HG02678 (cell line): ENCODE results near the gene HPD.
"Not testable (repeated sequence)": the region's sequence is repeated elsewhere in the genome, so short reads cannot be mapped to it uniquely, and the experiment has no call there.

Experiments used
- ATAC-seq: cut with Tn5 transposase; IDR thresholded peaks from one replicate; pipeline ENCODE4 v1.9.1; 2021; ENCODE audit warnings: mild to moderate bottlenecking, moderate library complexity; ENCODE audit not compliant: unreplicated experiment

HPD gene

DNA sequence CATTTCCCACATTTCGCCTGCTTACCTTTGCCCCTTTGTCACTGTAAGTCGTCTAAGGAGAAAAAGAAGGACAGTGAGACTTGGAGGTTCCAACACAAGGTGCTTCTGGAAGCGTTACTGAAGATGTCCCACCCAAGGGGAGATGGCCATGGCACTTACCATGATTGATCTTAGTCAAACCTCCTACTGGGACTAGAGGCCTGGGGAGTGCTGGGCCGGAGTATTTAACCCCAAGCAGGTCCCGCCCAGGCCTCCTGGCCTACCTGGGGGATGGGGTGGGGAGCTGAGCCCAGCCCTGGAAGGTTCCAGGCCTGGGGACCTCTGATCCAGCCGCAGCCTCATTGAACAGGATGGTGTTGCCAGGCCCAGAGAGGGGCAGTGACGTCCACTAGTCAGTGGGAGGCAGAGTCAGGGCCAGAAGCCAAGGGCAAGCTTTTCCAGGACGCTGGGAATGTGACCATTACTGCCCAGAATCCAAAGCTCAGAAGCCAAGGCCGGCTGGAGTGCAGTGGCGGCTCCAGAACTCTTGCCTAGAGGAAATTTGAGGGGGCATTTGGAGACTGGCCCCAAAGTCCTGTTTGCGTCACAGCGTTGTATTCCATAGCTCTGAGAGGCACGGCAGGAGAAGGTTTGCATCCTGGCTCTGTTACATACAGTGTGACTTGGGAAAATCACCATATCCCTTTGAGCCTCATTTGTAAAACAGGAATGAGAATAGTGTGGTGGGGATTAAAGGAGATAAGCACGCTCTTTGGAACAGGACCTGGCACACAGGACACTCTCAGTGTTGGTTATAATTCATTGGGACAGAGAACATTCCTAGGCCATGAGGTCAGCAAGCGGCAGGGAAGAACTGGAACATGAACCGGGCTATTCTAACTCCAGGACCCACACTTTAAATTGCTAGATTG, at the start of gene HPD:
Gene HPD, minus strand, starts transcription at position 198 of the 911 bp plus-strand sequence. Its CDS starts 36 bp downstream, at position 162.
- no peak for ATAC-seq

DNA sequence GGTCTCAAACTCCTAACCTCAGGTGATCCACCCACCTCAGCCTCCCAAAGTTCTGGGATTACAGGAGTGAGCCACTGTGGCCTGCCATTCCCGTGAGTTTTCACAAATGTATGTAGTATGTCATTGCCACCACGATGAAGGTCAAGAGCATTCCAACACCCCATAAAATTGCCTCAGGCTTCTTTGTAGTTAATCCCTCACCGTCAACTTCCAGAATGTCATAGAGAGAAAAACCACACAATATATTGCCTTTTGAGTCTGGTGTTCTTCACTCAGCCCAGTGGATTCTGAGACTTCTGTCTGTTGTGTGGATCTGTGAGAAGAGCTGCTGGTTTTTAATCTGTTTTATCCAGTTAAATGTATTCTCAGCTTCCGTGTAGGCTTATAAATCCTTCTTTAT, 47.1 kb upstream of the HPD start:
- ATAC-seq = no peak

DNA sequence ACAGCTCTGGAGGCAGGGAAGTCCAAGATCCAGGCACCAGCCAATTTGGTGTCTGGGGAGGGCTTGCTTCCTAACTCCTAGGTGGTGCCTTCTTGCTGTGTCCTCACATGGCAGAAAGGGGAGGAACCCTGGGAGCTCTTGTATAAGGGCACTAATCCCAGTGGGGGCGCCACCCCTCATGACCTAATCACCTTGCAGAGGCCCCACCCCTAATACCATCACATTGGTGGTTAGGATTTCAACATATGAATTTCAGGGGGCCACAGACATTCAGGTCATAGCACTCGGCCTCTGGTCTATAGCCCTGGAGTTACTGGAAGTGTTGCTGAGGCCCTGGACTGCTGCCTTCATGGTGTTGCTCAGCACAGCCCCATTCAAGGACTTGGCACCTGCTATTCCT, 44.5 kb upstream of the HPD start:
- ATAC-seq = no peak

DNA sequence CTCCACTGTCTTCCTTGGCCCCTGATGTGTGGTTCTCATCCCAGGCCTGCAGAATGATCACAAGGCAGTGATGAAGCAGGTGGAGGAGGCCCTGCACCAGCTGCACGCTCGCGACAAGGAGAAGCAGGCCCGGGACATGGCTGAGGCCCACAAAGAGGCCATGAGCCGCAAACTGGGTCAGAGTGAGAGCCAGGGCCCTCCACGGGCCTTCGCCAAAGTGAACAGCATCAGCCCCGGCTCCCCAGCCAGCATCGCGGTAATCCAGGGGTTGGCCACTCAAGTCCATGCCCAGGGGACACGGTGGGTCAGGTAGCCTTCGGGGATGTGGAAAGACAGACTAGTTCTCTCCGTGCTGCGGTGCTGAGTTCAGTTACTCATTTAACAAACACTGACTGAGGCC, 40.9 kb upstream of the HPD start:
- no peak for ATAC-seq

DNA sequence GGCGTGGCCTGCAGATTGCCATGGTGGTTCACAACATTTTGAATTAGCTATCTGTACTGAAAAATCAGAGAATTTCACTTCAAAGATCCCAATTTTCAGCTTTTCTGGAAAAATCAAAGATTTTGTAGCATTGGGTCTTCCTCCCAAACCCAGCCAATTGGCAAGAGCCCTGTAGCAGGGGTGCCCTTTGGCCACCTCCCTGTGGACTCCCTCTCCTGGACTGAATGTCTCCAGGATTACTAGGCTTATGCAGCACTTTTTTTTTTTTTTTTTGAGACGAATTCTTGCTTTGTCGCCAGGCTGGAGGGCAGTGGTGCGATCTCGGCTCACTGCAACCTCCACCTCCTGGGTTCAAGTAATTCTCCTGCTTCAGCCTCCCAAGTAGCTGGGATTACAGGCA, 39.6 kb upstream of the HPD start:
- no peak for ATAC-seq

DNA sequence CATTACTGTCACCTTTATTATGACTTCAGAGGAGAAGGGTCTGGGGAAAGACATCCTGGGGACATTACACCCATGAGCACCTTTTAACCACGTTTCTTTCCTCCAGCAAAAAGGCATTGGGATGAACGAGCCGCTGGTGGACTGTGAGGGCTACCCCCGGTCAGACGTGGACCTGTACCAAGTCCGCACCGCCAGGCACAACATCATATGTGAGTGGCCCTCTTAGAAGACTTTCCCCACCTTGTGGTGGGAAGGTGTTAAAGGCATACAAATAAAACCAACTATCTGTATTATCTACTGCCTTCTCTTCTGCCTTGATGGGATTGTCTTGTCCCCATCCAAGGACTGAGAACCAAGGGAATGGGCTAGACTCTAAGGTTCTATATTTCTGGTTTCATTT, 36.0 kb upstream of the HPD start:
- ATAC-seq = no peak

DNA sequence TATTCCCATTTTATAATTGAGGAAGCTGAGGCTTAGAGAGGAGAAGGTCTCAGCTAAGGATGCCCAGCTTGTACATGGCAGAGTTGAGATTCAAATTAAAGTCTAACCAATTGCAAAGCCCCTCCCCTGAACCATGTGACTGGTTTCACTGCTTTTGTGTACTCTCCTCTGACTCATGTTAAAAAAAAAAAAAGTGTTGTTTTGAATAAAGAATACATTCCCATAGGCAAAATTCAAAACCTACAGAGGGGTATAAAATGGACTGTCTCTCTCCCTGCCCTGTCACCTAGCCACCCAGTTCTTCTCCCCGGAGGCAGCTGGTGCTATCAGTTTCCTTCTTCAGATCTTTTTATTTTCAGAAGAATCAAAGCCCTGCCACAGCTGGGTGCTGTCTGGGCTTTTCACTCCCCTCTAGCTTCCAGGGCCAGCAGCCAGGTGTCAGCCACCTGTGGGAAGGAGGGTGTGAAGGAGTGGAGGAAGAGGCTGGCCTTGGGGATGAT, 35.4 kb upstream of the HPD start:
- no peak for ATAC-seq

DNA sequence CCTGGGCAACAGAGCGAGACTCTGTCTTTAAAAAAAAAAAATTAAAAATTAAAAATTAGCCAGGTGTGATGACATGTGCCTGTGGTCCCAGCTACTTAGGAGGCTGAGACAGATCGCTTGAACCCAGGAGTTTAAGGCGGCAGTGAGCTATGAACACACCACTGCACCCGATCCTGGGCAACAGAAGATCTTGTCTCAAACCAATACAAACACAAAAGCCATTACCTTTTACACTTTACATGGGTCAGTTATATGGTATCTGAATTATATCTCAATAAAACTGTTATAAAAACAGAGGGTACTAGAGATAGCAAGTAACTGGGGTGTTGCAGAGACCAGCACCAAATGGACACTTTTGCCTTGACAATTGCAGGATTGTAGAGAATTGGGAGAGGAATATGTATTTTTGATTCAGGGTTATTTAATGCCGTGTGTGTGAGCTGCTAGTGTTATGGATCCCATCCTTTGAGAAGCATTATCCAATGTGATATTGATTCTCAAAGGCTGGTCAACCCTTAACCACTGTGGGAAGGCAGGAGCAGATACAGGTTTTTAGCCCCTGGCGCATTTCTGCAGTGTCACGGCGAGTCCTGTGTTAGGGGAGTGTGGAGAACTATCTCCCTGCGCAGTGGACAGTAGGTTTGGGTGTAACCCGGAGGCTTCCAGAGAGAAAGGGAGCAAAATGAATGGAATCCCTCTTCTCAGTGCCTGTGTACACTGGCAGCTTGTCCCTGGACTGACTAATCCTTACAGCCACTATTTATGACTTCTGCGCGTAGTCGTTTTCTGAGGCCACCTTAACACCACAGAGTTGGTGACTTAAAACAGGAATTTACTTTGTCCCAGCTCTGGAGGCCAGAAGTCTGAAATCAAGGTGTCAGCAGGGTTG, 34.3 kb upstream of the HPD start:
- no peak for ATAC-seq

DNA sequence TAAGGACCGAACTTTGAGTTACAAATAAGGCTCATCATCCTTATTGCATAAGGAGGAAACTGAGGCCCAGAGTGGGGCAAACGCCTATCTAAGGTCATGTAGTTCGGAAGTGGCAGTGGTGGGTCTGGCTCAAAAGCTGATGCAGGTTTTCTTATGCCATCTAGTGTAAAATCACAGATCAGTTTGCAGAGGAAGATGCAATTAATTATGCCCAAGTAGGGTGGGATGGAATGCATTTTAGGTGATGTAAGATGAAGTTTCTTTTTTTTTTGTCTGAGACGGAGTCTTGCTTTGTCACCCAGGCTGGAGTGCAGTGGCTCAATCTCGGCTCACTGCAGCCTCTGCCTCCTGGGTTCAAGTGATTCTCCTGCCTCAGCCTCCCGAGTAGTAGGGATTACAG, 31.0 kb upstream of the HPD start:
- not testable (repeated sequence) for ATAC-seq

DNA sequence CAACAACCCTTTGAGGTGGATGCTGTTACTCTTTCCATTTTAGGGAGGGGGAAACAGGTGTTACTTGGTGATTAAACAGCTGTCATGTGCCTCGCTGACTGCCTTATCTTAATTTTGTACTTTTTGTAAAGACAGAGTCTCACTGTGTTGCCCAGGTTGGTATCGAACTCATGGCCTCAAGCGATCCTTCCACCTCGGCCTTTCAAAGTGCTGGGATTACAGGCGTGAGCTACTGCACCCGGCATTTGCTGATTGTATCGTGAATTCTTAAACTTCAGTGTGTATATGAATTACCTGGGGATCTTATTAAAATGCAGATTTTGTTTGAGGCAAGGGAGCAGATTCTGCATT, 30.6 kb upstream of the HPD start:
- ATAC-seq = no peak

DNA sequence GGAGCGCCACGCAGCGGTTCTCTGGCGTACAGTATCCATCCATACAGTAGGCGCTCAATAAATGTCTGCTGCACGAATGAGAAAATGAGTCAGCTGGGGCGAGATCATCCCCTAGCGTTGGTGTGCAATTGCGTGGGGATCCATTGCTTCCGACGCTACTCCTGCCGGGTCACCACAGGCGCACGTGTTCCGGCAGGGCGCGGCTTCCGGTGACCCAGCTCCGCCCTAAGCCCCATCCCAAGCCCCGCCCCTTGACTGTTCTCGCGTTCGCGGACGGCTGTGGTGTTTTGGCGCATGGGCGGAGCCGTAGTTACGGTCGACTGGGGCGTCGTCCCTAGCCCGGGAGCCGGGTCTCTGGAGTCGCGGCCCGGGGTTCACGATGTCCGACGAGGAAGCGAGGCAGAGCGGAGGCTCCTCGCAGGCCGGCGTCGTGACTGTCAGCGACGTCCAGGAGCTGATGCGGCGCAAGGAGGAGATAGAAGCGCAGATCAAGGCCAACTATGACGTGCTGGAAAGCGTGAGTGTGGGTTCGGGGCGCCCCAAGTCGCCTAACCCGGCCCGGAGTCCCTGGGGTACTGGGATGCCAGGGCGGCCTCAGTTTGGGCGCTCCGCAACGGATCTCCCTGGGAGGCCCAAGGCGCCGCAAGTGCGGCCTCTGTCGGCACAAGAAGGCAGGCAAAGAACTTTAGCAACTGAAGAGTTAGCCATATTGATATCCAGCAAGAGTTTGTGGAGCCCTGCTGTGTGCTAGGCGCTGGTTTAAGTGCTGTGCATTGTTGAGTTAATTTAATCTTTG, 30.0 kb upstream of the HPD start, which contains the start of gene PSMD9:
Gene PSMD9, plus strand, starts transcription at position 313 of the 796 bp plus-strand sequence. Its CDS starts 67 bp downstream, at position 380.
- ATAC-seq = peak; percentile 90

DNA sequence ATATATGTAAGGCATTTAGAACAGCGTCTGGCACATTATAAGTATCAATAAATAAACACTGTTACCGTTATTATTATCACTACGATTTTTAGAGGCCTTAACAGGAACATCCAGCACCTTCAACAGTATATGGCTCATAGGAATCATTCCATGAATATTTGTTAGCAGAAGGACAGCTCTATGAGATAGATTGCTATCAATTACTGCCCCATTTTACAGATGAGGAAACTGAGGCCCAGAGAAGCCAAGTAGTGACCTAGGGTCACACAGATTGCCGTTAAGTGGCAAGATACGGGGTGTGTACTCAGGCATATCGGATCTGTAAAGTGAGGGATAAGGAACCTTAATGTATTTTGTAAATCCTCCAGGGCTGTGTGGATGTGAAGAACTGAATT, 29.4 kb upstream of the HPD start:
- no peak for ATAC-seq

DNA sequence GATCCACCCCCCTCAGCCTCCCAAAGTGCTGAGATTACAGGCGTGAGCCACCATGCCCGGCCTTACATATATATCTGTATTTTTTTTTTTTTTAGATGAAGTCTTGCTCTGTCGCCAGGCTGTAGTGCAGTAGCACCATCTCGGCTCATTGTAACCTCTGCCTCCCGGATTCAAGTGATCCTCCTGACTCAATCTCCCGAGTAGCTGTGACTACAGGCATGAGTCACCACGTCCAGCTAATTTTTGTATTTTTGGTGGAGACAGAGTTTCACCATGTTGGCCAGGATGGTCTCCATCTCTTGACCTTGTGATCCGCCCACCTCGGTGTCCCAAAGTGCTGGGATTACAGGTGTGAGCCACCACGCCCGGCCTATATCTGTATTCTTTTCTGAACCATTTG, 26.5 kb upstream of the HPD start:
- not testable (repeated sequence) for ATAC-seq

DNA sequence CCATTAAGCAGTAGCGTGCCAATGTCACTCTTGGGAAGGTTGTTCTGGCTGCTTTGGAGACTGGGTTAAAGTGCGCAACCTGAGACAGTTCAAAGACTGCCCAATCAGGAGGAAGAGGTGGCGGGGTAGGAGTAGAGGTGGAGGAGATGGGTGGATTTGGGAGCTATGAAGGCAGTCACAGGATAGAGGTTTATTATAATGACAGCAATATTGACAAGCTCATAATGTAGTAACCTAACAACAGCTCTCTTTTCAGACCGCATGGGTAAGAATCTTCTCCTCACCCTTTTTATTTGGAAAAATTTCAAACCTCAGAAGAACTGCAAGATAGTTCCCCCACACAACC, 24.6 kb upstream of the HPD start:
- no peak for ATAC-seq

DNA sequence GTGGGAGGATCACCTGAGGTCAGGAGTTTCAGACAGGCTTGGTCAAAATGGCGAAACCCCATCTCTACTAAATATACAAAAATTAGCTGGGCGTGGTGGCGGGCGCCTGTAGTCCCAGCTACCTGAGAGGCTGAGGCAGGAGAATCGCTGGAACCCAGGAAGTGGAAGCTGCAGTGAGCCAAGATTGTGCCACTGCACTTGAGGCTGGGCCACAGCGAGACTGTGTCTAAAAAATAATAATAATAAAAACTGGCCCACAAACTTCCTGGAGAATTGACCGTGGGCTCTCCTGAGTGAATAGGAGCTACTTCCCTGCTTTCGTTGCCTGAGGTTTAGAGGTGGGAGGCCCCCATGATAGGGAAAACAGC, 17.4 kb upstream of the HPD start:
- not testable (repeated sequence) for ATAC-seq

DNA sequence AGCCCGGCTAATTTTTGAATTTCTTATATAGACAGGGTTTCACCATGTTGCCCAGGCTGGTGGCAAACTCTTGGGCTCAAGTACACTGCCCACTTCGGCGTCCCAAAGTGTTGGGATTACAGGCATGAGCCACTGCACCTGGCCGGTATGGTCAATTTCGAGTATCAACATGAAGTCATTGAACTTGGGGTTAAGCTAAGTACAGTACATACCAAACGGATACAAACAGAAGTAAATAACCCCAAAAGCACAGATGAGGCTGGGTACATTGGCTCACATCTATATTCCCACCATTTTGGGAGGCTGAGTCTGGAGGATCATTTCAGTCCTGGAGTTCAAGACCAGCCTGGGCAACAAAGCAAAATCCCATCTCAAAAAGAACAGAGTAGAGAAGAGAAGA, 16.9 kb upstream of the HPD start:
- no peak for ATAC-seq

DNA sequence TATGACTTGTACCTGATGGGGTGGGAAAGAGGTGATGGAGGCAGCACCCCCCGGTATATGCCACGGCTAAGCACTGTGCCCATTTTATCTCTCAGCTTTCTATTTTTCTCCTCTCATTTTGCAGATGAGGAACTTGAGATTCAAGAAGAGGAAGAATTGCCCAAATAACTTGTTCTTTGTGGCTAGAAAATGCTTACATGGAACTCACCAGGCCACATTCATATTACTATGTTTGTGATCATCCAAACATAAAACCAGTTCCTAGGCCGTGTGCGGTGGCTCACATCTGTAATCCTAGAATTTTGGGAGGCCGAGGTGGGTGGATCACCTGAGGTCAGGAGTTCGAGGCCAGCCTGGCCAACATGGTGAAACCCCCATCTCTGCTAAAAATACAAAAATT, 15.4 kb upstream of the HPD start:
- ATAC-seq = no peak

DNA sequence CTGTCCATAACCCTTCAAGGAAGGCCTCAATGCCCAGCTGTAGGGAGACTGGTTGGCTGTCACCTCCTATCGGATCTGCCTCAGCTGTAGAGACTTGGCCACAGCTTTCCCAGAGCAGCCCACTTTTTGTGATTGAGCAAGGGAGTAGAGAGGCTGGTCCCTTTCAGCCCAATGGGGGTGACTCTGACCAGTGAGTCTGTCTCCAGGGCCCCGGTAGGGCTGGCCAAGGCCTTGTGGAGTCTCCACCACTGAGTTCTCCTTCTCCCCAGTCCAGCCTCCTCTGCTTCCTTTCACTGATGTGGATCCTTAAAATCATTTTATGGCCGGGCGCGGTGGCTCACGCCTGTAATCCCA, 14.5 kb upstream of the HPD start:
- ATAC-seq = no peak

DNA sequence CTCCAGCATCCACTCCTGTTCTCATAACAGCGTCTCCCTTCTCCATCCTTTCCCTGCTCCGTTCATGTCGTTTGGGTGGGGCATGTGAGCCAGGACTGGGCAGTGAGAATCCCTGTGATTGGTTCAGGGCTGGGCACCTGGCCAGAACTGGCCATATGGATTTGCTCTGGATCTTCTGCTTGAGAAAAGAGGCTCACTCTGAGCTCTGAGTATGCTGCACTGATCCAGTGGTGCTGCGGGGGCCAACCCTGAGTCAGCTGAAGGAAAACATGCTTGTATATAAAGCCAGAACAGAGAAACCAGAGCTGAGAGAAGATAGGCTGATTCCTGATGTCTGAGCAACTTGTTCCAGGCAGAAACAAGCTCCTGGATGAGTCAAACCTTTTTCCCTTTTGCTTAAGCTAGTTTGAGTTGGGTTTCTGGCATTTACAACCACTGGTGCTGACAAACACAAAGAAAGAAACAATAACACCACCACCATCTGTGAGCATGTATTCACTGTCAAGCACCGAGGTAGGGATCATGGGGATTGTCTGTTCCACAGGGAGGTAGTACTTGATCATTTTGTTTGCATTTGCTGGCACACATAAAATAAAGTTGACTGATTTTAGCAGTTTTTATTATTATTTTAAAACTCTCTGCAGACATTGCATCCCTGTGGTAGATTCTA, 14.0 kb upstream of the HPD start:
- no peak for ATAC-seq

DNA sequence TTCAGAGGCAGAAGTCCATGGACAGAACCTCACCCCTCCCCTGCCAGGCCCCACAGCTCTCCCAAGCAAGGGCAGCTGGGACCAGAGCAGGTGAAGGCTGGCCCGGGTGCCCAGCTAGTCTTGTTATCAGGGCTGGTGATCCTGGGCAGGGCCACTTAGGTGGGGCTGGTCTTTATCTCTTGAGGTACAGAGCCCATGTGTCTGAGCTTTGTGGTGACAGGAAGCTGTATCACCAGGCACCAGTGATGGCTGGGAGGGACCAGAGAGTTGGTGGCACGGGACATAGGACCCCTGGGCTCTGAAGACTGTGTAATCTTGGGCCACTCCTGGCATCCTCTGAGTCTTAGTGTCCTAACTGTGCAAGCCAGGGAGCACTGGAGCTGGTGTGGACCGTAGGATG, 12.8 kb upstream of the HPD start:
- no peak for ATAC-seq

DNA sequence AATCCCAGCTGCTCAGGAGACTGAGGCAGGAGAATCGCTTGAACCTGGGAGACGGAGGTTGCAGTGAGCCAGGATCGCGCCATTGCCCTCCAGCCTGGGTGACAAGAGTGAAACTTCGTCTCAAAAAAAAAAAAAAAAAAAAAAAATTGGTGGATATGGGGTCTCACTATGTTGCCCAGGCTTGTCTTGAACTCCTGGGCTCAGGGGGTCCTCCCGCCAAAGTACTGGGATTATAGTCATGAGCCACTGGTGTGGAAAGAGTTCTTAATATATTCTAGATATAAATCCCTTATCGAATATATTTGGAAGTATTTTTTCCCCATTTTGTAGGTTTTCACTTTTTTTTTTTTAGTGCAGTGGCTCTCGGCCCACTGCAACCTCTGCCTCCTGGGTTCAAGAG, 10.6 kb upstream of the HPD start:
- ATAC-seq = not testable (repeated sequence)
